DMS53 (cell line): ENCODE data around the gene KCNC4.

Experiments
- DNase-seq: peaks from one replicate; lab custom pipeline; 2025; lab: John Stamatoyannopoulos, UW

Gene KCNC4

GRCh38 chr1:110189181-110189580 lies 20.9 kb upstream of the KCNC4 start:
- DNase-seq = no peak

GRCh38 chr1:110190282-110190929 lies 19.7 kb upstream of the KCNC4 start:
- DNase-seq = peak; percentile 33

GRCh38 chr1:110192541-110192940 lies 17.6 kb upstream of the KCNC4 start:
- DNase-seq = no peak

- DNase-seq = no peak
Measured at GRCh38 chr1:110195196-110195595, 14.9 kb upstream of the KCNC4 start.

- peak; percentile 87 for DNase-seq
Measured at GRCh38 chr1:110196917-110197765, 13.0 kb upstream of the KCNC4 start.

GRCh38 chr1:110197905-110198629 lies 12.0 kb upstream of the KCNC4 start:
- DNase-seq = no peak

- no peak for DNase-seq
Measured at GRCh38 chr1:110198746-110199145, 11.4 kb upstream of the KCNC4 start.

GRCh38 chr1:110200190-110200589 lies 9.9 kb upstream of the KCNC4 start:
- no peak for DNase-seq

GRCh38 chr1:110200666-110201065 lies 9.4 kb upstream of the KCNC4 start:
- DNase-seq = no peak

GRCh38 chr1:110201157-110201825 lies 8.8 kb upstream of the KCNC4 start:
- DNase-seq = no peak

- DNase-seq = peak; percentile 85
Measured at GRCh38 chr1:110203021-110203661, 7.0 kb upstream of the KCNC4 start.

GRCh38 chr1:110205156-110205555 lies 5.0 kb upstream of the KCNC4 start:
- peak; percentile 30 for DNase-seq

- no peak for DNase-seq
Measured at GRCh38 chr1:110205591-110206155, 4.4 kb upstream of the KCNC4 start.

- DNase-seq = no peak
Measured at GRCh38 chr1:110206261-110206920, 3.7 kb upstream of the KCNC4 start.

- peak; percentile 77 for DNase-seq
Measured at GRCh38 chr1:110207831-110208230, 2.3 kb upstream of the KCNC4 start.

- DNase-seq = peak; percentile 71
Measured at GRCh38 chr1:110208916-110209645, 1.0 kb upstream of the KCNC4 start.

GRCh38 chr1:110210604-110211495 lies 736 bp downstream of the KCNC4 start:
- DNase-seq = peak; percentile 86

GRCh38 chr1:110211496-110212168 lies 1.5 kb downstream of the KCNC4 start:
- DNase-seq = peak; percentile 62
